NCI-H2227 (cell line): ENCODE results near the gene FYB1.

ENCODE experiments used
- DNase-seq: peaks from one replicate; lab custom pipeline; 2025; ENCODE audit not compliant: unreplicated experiment; lab: John Stamatoyannopoulos, UW

Gene FYB1

GRCh38 chr5:39164529-39165402 is 54.6 kb downstream of the FYB1 start:
- no peak for DNase-seq

- DNase-seq: no peak
These were observed 55.3 kb downstream of the FYB1 start for GRCh38 chr5:39164016-39164415.

GRCh38 chr5:39161578-39161977 is 57.8 kb downstream of the FYB1 start:
- no peak for DNase-seq

- DNase-seq: no peak
These were observed 58.7 kb downstream of the FYB1 start for GRCh38 chr5:39160576-39161213.

GRCh38 chr5:39159811-39160490 is 59.4 kb downstream of the FYB1 start:
- no peak for DNase-seq

- no peak for DNase-seq
These were observed 60.6 kb downstream of the FYB1 start for GRCh38 chr5:39158786-39159185.

- no peak for DNase-seq
These were observed 61.2 kb downstream of the FYB1 start for GRCh38 chr5:39158127-39158593.

- DNase-seq: no peak
These were observed 61.7 kb downstream of the FYB1 start for GRCh38 chr5:39157701-39158100.

GRCh38 chr5:39156082-39156481 is 63.3 kb downstream of the FYB1 start:
- DNase-seq: no peak

GRCh38 chr5:39151745-39152144 is 67.6 kb downstream of the FYB1 start:
- DNase-seq: no peak

GRCh38 chr5:39149966-39150365 is 69.4 kb downstream of the FYB1 start:
- DNase-seq: no peak

GRCh38 chr5:39148983-39149534 is 70.3 kb downstream of the FYB1 start:
- DNase-seq: no peak

- DNase-seq: no peak
These were observed 72.4 kb downstream of the FYB1 start for GRCh38 chr5:39146831-39147540.

GRCh38 chr5:39143151-39143860 is 76.1 kb downstream of the FYB1 start:
- no peak for DNase-seq

GRCh38 chr5:39140558-39141168 is 78.7 kb downstream of the FYB1 start:
- no peak for DNase-seq

- DNase-seq: no peak
These were observed 80.5 kb downstream of the FYB1 start for GRCh38 chr5:39138892-39139291.

- DNase-seq: no peak
These were observed 81.4 kb downstream of the FYB1 start for GRCh38 chr5:39137819-39138451.

- no peak for DNase-seq
These were observed 82.0 kb downstream of the FYB1 start for GRCh38 chr5:39137391-39137790.

- DNase-seq: no peak
These were observed 86.6 kb downstream of the FYB1 start for GRCh38 chr5:39132792-39133191.

GRCh38 chr5:39132128-39132447 is 87.3 kb downstream of the FYB1 start:
- no peak for DNase-seq
